Mesothelial cell of epicardium (in vitro differentiated cells): ENCODE data around the gene DENND1A. TPM values are rescaled to one million over a fixed set of nuclear protein-coding genes. Genes with fewer than 3 reads are reported as not detected.

ENCODE experiments used
- DNase-seq, 2 experiments: peaks; one replicate each; pipeline ENCODE4 v3.0.0; 2021; ENCODE audit warnings: low spot score in 2 of 2; ENCODE audit not compliant: unreplicated experiment in 2 of 2
- H3K27ac Mint-ChIP-seq: 2 replicates; pipeline ENCODE4 v1.8.0; 2021; ENCODE audit warnings: mixed read lengths
- H3K27me3 Mint-ChIP-seq: 2 replicates; pipeline ENCODE4 v1.8.0; 2021; ENCODE audit warnings: low read depth, mixed read lengths
- H3K36me3 Mint-ChIP-seq: 2 replicates; pipeline ENCODE4 v1.8.0; 2021; ENCODE audit warnings: mixed read lengths
- H3K4me1 Mint-ChIP-seq: 2 replicates; pipeline ENCODE4 v1.8.0; 2021; ENCODE audit warnings: mixed read lengths
- H3K4me3 Mint-ChIP-seq: 2 replicates; pipeline ENCODE4 v1.8.0; 2021; ENCODE audit warnings: mild to moderate bottlenecking, moderate library complexity, mixed read lengths
- H3K9me3 Mint-ChIP-seq: 2 replicates; pipeline ENCODE4 v1.8.0; 2021; ENCODE audit warnings: mixed read lengths
- total RNA-seq: library from RNA; stranded (reverse); gene quantifications from 3 replicates; pipeline ENCODE4 v1.2.1, GENCODE V29; 2021
- TF ChIP-seq, protein P1 (sequence below): fragments of 200-600 bp; sonication (generic); IDR thresholded peaks from one replicate; pipeline ENCODE4 v1.5.0; 2021; ENCODE audit warnings: antibody characterized with exemption; ENCODE audit not compliant: unreplicated experiment

Gene DENND1A
- total RNA-seq, 1 donor from 2014 or later, result 23.4 TPM

DNA sequence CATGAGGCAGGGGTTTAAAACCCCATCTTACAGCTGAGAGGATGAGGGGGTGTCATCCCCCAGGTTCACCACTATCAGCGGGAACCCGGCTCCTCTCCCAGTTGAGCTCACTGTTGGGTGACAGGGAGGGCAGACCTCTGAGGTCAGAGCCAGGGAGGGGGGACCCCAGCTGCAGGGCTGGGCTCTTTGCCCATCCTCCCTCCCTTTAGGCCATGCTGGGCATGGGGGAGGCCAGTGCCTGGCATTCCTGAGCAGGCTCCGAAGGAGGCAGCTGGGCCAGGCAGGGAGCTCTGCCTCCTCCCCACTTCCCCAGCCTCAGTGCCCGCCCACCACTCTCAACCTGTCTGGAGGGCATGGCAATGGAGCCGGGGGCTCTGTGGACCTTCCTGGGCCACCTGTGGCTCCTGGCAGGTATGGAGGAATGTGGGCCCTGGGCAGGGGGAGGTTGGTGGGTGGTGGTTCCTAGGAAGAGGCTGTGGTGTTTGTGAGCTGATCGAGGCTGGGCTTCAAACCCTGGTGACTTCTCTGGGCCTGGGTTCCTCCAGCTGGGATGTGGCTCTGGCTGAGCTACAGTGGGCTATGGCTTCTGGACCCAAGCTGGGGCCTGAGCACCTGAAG, 561.3 kb downstream of the DENND1A start:
- Mint-ChIP-seq H3K4me3 (no peak overlapping the region), H3K36me3 (peaks cover 7% of the 10 kb centered on the region), H3K4me1 (peaks cover 38% of the 10 kb centered on the region), H3K27me3 (peaks cover 3% of the 10 kb centered on the region), H3K27ac (peak overlapping the region; percentile 72), H3K9me3 (no peaks in the 10 kb centered on the region)
- TF ChIP-seq, protein P1, sequence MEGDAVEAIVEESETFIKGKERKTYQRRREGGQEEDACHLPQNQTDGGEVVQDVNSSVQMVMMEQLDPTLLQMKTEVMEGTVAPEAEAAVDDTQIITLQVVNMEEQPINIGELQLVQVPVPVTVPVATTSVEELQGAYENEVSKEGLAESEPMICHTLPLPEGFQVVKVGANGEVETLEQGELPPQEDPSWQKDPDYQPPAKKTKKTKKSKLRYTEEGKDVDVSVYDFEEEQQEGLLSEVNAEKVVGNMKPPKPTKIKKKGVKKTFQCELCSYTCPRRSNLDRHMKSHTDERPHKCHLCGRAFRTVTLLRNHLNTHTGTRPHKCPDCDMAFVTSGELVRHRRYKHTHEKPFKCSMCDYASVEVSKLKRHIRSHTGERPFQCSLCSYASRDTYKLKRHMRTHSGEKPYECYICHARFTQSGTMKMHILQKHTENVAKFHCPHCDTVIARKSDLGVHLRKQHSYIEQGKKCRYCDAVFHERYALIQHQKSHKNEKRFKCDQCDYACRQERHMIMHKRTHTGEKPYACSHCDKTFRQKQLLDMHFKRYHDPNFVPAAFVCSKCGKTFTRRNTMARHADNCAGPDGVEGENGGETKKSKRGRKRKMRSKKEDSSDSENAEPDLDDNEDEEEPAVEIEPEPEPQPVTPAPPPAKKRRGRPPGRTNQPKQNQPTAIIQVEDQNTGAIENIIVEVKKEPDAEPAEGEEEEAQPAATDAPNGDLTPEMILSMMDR, result no peak
- DNase-seq, result no peak

DNA sequence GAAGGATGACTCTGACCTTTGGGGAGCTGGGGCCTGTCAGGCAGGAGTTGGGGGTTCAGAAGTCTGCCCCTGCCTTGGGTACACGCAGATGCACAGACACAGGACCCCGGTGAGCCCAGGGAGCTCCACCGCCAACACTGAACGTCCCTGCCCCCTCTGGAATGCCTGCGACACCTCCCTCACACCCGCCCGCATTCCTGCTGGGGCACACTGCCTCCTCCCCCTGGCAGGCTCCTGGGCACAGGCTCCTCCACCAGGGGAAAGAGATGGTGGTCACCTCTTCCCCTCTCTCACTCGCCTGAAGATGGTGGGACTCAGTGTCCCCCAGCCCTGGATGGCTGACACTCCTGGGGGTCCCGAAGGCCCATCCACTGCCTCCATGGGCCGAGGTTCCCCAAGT, 561.9 kb downstream of the DENND1A start:
- Mint-ChIP-seq H3K4me1 (peaks cover 43% of the 10 kb centered on the region), H3K27me3 (peaks cover 3% of the 10 kb centered on the region), H3K4me3 (no peak overlapping the region), H3K27ac (peak overlapping the region; percentile 72), H3K36me3 (peaks cover 7% of the 10 kb centered on the region), H3K9me3 (no peaks in the 10 kb centered on the region)
- no peak for DNase-seq
- TF ChIP-seq, protein P1, result no peak

DNA sequence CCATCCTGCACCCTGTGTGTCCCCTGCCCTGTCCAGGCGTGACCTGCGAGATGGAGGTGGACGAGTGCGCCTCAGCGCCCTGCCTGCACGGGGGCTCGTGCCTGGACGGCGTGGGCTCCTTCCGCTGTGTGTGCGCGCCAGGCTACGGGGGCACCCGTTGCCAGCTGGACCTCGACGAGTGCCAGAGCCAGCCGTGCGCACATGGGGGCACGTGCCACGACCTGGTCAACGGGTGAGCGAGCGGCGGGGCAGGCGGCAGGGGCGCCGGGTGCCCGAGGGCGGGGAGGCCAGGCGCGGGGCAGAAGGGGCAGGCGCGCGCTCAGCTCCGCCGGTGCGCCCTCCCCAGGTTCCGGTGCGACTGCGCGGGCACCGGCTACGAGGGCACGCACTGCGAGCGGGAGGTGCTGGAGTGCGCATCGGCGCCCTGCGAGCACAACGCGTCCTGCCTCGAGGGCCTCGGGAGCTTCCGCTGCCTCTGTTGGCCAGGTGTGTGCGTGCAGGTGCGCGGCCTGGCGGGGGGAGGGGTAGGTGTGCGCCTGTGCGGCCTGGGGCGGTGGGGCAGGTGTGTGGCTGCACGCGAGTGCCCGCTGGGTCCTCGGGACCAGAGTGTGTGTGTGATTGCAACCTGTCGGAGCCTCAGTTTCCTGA, 563.9 kb downstream of the DENND1A start:
- no peaks in the 10 kb centered on the region for H3K9me3 Mint-ChIP-seq
- H3K27ac Mint-ChIP-seq, result no peak overlapping the region
- peaks cover 7% of the 10 kb centered on the region for H3K36me3 Mint-ChIP-seq
- no peaks in the 10 kb centered on the region for H3K27me3 Mint-ChIP-seq
- TF ChIP-seq, protein P1, result no peak
- H3K4me3 Mint-ChIP-seq, result no peak overlapping the region
- peaks cover 52% of the 10 kb centered on the region for H3K4me1 Mint-ChIP-seq
- DNase-seq, result no peak

DNA sequence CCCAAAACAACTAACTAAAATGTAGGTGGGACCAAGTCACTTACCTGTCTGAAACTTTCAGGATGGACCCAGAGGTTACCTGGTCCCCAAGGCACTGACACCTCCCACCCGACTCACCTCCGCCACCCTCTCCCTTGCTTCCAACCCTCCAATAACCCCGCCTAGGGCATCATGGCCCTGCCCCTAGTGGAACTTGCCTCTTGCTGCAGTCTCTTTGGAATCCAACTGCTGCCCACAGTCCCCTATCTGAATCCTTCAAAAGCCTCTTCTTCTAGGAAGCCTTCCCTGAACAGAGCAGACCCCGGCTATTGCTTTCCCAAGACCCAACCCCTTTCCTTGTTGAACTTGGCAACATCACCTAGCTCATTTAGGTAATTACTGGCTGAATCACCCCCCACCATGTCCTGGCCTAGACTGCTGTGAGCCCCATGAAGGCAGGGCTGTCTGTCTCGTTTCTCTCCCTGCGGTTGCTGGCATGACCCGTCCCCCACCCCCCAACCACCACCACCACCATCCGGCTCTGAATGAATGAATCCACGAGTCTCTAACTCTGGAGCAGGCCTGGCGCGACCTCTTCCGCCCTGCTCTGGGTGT, 564.5 kb downstream of the DENND1A start:
- DNase-seq, result no peak
- Mint-ChIP-seq H3K4me1 (peaks cover 57% of the 10 kb centered on the region), H3K27ac (peak overlapping the region; percentile 81), H3K4me3 (no peak overlapping the region), H3K36me3 (peaks cover 7% of the 10 kb centered on the region), H3K27me3 (no peaks in the 10 kb centered on the region), H3K9me3 (no peaks in the 10 kb centered on the region)
- TF ChIP-seq, protein P1, result no peak

DNA sequence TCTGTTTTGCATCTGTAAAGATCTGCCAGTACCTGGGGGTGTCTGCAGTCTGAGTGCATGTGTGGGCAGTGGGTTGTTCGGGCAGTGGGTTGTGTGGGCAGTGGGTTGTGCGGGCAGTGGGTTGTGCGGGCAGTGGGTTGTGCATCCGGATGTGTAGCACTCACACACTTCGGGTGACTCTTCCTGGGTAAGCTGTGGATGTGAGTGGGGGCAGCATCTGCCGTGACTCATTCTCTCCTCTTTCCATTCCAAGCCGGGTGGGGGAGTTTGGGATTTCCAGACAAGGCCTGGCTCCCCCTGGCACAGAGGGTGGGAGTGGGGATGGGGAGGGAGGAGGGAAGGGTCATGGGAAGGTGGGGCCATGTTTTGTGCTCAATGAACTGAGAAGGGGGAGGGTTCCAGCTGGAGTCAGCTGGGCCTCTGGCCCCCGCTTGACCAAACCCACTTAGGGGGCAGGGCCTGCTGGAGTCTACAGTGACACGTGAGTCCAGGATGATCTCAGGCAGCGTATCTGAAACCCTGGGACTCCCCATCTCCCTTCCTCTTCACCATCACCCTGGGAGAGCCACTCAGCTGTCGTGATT, 565.6 kb downstream of the DENND1A start:
- H3K27me3 Mint-ChIP-seq, result no peaks in the 10 kb centered on the region
- H3K9me3 Mint-ChIP-seq, result no peaks in the 10 kb centered on the region
- H3K36me3 Mint-ChIP-seq, result peaks cover 1% of the 10 kb centered on the region
- peaks cover 64% of the 10 kb centered on the region for H3K4me1 Mint-ChIP-seq
- no peak for DNase-seq
- TF ChIP-seq, protein P1, result no peak
- no peak overlapping the region for H3K4me3 Mint-ChIP-seq
- peak overlapping the region; percentile 82 for H3K27ac Mint-ChIP-seq
